GM12801 (cell line): ENCODE results near the gene ATP6V1F.

ENCODE experiments used
- CTCF ChIP-seq: IDR thresholded peaks from one replicate; pipeline ENCODE4 v1.5.1; 2011; ENCODE audit warnings: control low read depth; ENCODE audit not compliant: insufficient read length; ENCODE audit errors: extremely low read depth

The ATP6V1F gene

DNA sequence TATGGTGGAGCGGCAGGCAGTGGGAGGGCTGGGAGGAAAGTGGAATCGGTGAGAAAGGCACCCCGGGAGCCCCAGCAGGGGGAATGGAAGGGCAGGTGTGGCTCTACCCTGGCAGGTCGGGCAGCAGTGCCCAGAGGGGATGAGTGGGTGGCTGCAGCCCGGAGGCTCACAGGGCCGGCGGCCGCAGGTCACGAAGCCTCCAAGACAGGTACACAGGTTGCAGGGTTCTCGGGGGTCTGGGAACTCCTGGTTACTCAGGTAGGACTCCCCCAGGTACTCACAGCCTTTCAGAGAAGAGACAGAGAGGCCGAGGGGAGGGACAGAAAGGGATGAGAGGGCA, 26.1 kb downstream of the ATP6V1F start:
- TF ChIP-seq CTCF = no peak

DNA sequence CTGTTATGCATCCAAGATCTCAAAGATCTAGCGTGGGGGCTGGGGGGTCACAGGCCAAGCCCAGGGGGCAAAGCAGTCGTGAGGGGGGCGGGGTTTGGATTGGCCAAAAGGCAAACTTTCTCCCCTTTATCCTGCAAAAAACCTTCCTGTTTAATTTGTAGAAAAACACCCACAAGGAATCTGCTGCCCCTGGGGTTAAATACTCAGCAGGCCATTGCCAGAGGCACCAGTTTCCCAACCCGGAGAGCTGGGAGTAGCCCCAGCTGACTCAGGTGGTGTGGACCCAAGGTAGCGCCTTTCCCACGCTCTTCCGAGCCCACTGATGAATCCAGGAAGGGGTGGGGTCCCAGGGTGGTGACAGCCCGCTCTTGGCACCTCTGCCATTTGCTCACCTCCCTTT, 26.5 kb downstream of the ATP6V1F start:
- TF ChIP-seq CTCF = no peak

DNA sequence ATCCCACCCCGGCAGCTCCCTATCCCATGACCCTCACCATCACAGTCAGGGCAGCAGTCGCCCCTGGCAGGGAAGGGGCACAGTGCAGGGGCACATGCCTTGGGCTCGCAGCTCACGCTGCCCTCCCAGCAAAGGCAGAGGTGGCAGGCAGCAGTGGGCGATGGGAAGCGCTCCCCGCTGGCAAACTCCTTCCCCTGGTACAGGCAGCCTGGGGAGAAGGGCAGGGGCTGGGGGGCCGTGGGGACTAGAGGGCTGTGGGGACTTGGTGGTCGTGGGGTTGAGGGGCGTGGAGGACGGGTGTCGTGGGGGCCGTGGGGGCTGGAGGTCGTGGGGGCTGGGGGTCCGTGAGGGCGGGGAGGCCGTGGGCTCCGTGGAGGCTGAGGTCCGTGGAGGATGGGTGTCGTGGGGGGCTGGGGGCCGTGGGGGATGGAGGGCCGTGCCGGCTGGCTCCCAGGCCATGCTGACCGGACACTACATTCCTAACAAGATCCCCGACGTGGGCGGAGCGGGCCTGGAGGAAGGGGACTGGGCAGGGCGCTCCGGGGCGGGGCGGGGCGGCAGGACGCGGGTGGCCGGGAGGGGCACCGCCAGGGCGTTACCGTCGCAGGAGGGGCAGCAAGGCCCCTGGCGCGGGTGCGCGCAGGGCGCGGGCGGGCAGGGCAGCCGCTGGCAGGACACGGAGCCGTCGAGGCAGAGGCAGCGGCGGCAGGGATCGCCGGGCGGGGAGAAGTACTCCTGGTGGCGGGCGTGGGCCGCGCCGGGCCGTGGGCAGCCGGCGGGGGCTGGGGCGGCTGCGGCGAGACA, 27.9 kb downstream of the ATP6V1F start:
- TF ChIP-seq CTCF = no peak

DNA sequence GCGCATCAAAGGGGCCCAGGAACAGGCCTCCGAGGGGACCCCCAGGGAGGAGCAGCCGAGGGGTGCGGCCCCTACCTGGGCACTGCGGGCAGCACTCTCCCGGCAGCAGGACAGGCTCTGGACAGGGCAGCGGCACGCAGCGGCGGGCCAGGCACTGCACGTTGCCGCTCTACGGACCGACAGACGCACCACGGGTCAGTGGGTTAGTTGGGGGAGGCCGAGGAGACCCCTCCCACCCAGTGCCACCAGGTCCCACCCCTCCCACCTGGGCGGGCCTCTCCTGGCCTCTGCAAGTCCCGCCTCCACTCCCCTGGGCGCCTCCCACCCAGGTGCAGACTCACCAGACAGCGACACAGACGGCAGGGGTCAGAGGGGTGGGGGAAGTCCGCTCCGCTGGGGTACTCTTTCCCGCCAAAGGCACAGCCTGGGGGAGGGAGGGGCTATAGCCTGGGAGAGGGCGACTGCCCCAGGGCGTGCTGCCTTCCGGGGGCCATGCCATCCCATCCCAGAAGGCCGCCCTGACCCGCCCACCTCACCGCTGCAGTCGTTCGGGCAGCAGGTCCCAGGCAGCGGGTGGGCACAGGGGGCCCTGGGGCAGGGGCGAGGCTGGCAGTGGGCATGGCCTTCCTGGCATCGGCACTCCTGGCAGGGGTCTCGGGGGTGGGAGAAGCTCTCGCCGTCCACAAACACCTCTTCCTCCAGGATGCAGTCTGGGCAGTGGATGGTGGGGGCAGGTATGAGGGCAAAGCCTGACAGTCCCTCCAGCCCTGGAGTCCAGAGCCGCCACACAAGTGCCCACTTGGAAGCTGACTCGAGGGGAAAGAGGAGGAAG, 28.7 kb downstream of the ATP6V1F start:
- TF ChIP-seq CTCF = no peak

- no peak for TF ChIP-seq CTCF
Measured at GRCh38 chr7:128891942-128892269, 29.2 kb downstream of the ATP6V1F start.

- TF ChIP-seq CTCF = no peak
Measured at GRCh38 chr7:128892521-128893250, 30.0 kb downstream of the ATP6V1F start.
